ENCODE data around the gene PQBP1. TPM values are rescaled to one million over a fixed set of nuclear protein-coding genes. Genes with fewer than 3 reads are reported as not detected.
"Not testable (repeated sequence)": the region's sequence is repeated elsewhere in the genome, so short reads cannot be mapped to it uniquely, and the experiment has no call there.

Gene PQBP1
- total RNA-seq = 32.9 and 33.6 TPM in 2 replicates

- H3K36me3 ChIP-seq (ENCODE audit: insufficient read depth, low read length) = peaks cover 8% of the 10 kb centered on the region
- H3K79me2 ChIP-seq (ENCODE audit: insufficient read depth, low read length) = peaks cover 31% of the 10 kb centered on the region
- no peaks in the 10 kb centered on the region for H3K9me3 ChIP-seq (ENCODE audit: low read depth, low read length)
- peaks cover 10% of the 10 kb centered on the region for H3K4me1 ChIP-seq (ENCODE audit: insufficient read depth, low read length)
- peak within 1 kb of the TSS; percentile 91 for H3K27ac ChIP-seq (ENCODE audit: low read depth, low read length)
- H4K20me1 ChIP-seq (ENCODE audit: insufficient read depth, low read length) = peaks cover 3% of the 10 kb centered on the region
- H3K4me3 ChIP-seq (ENCODE audit: insufficient read depth, low read length) = peak within 1 kb of the TSS; percentile 91
- no peaks in the 10 kb centered on the region for H3K27me3 ChIP-seq (ENCODE audit: insufficient read depth, low read length)
- peak; percentile 96 for DNase-seq (ENCODE audit: insufficient read length, low spot score, missing footprints)
- H2AFZ ChIP-seq (ENCODE audit: low read length) = peak within 1 kb of the TSS; percentile 91
- no peak for TF ChIP-seq CTCF (IDR thresholded peaks at IDR 0.05; ENCODE audit: extremely low read depth, low read depth, low read length)
- H3K4me2 ChIP-seq (ENCODE audit: insufficient read depth, low read length) = peak within 1 kb of the TSS; percentile 90
Measured at GRCh38 chrX:48897625-48898306, at the start of gene PQBP1, which contains the start of gene TIMM17B. TSS of gene PQBP1 (plus strand) at chrX:48897930. CDS start at chrX:48898510, 580 bp downstream. TSS of gene TIMM17B (minus strand) at chrX:48897768. CDS start at chrX:48897749, 19 bp downstream.

GRCh38 chrX:48848847-48849246, 48.9 kb upstream of the PQBP1 start:
- H3K79me2 ChIP-seq (ENCODE audit: insufficient read depth, low read length) = no peaks in the 10 kb centered on the region
- no peak overlapping the region for H3K4me3 ChIP-seq (ENCODE audit: insufficient read depth, low read length)
- no peak overlapping the region for H2AFZ ChIP-seq (ENCODE audit: low read length)
- DNase-seq (ENCODE audit: insufficient read length, low spot score, missing footprints) = no peak
- no peaks in the 10 kb centered on the region for H3K9me3 ChIP-seq (ENCODE audit: low read depth, low read length)
- H3K4me2 ChIP-seq (ENCODE audit: insufficient read depth, low read length) = no peak overlapping the region
- no peaks in the 10 kb centered on the region for H3K4me1 ChIP-seq (ENCODE audit: insufficient read depth, low read length)
- no peak overlapping the region for H3K27ac ChIP-seq (ENCODE audit: low read depth, low read length)
- H3K27me3 ChIP-seq (ENCODE audit: insufficient read depth, low read length) = no peaks in the 10 kb centered on the region
- no peaks in the 10 kb centered on the region for H4K20me1 ChIP-seq (ENCODE audit: insufficient read depth, low read length)
- TF ChIP-seq CTCF (IDR thresholded peaks at IDR 0.05; ENCODE audit: extremely low read depth, low read depth, low read length) = no peak
- H3K36me3 ChIP-seq (ENCODE audit: insufficient read depth, low read length) = no peaks in the 10 kb centered on the region

- H4K20me1 ChIP-seq (ENCODE audit: insufficient read depth, low read length) = no peaks in the 10 kb centered on the region
- H2AFZ ChIP-seq (ENCODE audit: low read length) = no peak overlapping the region
- no peak for TF ChIP-seq CTCF (IDR thresholded peaks at IDR 0.05; ENCODE audit: extremely low read depth, low read depth, low read length)
- no peak overlapping the region for H3K4me2 ChIP-seq (ENCODE audit: insufficient read depth, low read length)
- no peak overlapping the region for H3K27ac ChIP-seq (ENCODE audit: low read depth, low read length)
- no peaks in the 10 kb centered on the region for H3K4me1 ChIP-seq (ENCODE audit: insufficient read depth, low read length)
- no peaks in the 10 kb centered on the region for H3K27me3 ChIP-seq (ENCODE audit: insufficient read depth, low read length)
- no peak for DNase-seq (ENCODE audit: insufficient read length, low spot score, missing footprints)
- no peaks in the 10 kb centered on the region for H3K79me2 ChIP-seq (ENCODE audit: insufficient read depth, low read length)
- H3K9me3 ChIP-seq (ENCODE audit: low read depth, low read length) = no peaks in the 10 kb centered on the region
- H3K36me3 ChIP-seq (ENCODE audit: insufficient read depth, low read length) = no peaks in the 10 kb centered on the region
- no peak overlapping the region for H3K4me3 ChIP-seq (ENCODE audit: insufficient read depth, low read length)
Measured at GRCh38 chrX:48852857-48853256, 44.9 kb upstream of the PQBP1 start.

- not testable (repeated sequence) for DNase-seq (ENCODE audit: insufficient read length, low spot score, missing footprints); H3K4me1 ChIP-seq (ENCODE audit: insufficient read depth, low read length); H4K20me1 ChIP-seq (ENCODE audit: insufficient read depth, low read length)
Measured at GRCh38 chrX:48853494-48853893, 44.2 kb upstream of the PQBP1 start.

GRCh38 chrX:48854121-48854804, 43.5 kb upstream of the PQBP1 start:
- H3K9me3 ChIP-seq (ENCODE audit: low read depth, low read length); DNase-seq (ENCODE audit: insufficient read length, low spot score, missing footprints); H3K79me2 ChIP-seq (ENCODE audit: insufficient read depth, low read length): not testable (repeated sequence)

More at GRCh38 chrX:48853494-48853893, 44.2 kb upstream of the PQBP1 start:
- not testable (repeated sequence) for H3K27ac ChIP-seq (ENCODE audit: low read depth, low read length); H3K9me3 ChIP-seq (ENCODE audit: low read depth, low read length); H3K36me3 ChIP-seq (ENCODE audit: insufficient read depth, low read length); H3K4me2 ChIP-seq (ENCODE audit: insufficient read depth, low read length); H3K4me3 ChIP-seq (ENCODE audit: insufficient read depth, low read length); H2AFZ ChIP-seq (ENCODE audit: low read length); H3K79me2 ChIP-seq (ENCODE audit: insufficient read depth, low read length); H3K27me3 ChIP-seq (ENCODE audit: insufficient read depth, low read length)

More at GRCh38 chrX:48854121-48854804, 43.5 kb upstream of the PQBP1 start:
- not testable (repeated sequence) for H3K4me3 ChIP-seq (ENCODE audit: insufficient read depth, low read length); H2AFZ ChIP-seq (ENCODE audit: low read length); H3K4me1 ChIP-seq (ENCODE audit: insufficient read depth, low read length); H3K27ac ChIP-seq (ENCODE audit: low read depth, low read length); H3K4me2 ChIP-seq (ENCODE audit: insufficient read depth, low read length); H3K36me3 ChIP-seq (ENCODE audit: insufficient read depth, low read length); H3K27me3 ChIP-seq (ENCODE audit: insufficient read depth, low read length); H4K20me1 ChIP-seq (ENCODE audit: insufficient read depth, low read length)

All from osteoblast (primary cell).